OCI-LY7 (cell line): ENCODE data around the gene THYN1. TPM values are rescaled to one million over a fixed set of nuclear protein-coding genes. Genes with fewer than 3 reads are reported as not detected.
A peak's percentile ranks its signal among the peaks of the same experiment; 100 is the strongest.

Source experiments
- BruUV-seq: library from RNA; stranded (reverse); fragments of 400-500 nt; replicated peaks from 2 replicates; lab custom pipeline; 2021; lab: Mats Ljungman, UMichigan
- CTCF ChIA-PET: fragments of 300-600 bp; sonication (Branson Sonifier 250); formaldehyde crosslinking; loops from one replicate; lab custom pipeline; 2022; ENCODE audit warnings: antibody characterized with exemption; ENCODE audit not compliant: unreplicated experiment; lab: Charles Lee
- POLR2A ChIA-PET: fragments of 300-600 bp; sonication (Branson Sonifier 250); formaldehyde crosslinking; loops from one replicate; lab custom pipeline; 2022; ENCODE audit warnings: antibody characterized with exemption; lab: Charles Lee
- DNase-seq: peaks from one replicate; pipeline ENCODE4 v3.0.0-alpha.2; 2015; ENCODE audit warnings: low spot score
- H2AFZ ChIP-seq: fragments of 200-600 bp; sonication (generic), shearing (Covaris generic); 2 replicates; pipeline ENCODE4 v1.6.1; 2014; ENCODE audit warnings: mild to moderate bottlenecking, antibody characterized with exemption, low read length, moderate library complexity
- H3K27ac ChIP-seq: fragments of 200-600 bp; sonication (generic); 2 replicates; pipeline ENCODE4 v1.5.1; 2014; ENCODE audit warnings: mixed run types, low read depth, mild to moderate bottlenecking, moderate library complexity, low read length, inconsistent platforms; ENCODE audit not compliant: poor library complexity, severe bottlenecking
- H3K36me3 ChIP-seq: fragments of 200-600 bp; sonication (generic); 2 replicates; pipeline ENCODE4 v1.6.1; 2014; ENCODE audit warnings: mild to moderate bottlenecking, antibody characterized with exemption, low read length, moderate library complexity, mixed read lengths; ENCODE audit not compliant: insufficient read depth
- H3K4me1 ChIP-seq: fragments of 200-600 bp; sonication (generic); 2 replicates; pipeline ENCODE4 v1.5.1; 2014; ENCODE audit warnings: mild to moderate bottlenecking, low read length; ENCODE audit not compliant: insufficient read depth, poor library complexity, severe bottlenecking
- H3K4me2 ChIP-seq: fragments of 200-600 bp; sonication (generic); 2 replicates; pipeline ENCODE4 v1.6.1; 2014; ENCODE audit warnings: mild to moderate bottlenecking, low read length
- H3K4me3 ChIP-seq: fragments of 200-600 bp; sonication (generic); 2 replicates; pipeline ENCODE4 v1.5.1; 2014; ENCODE audit warnings: mild to moderate bottlenecking, low read depth, low read length; ENCODE audit not compliant: poor library complexity, severe bottlenecking
- H3K79me2 ChIP-seq: fragments of 200-600 bp; sonication (generic); 2 replicates; pipeline ENCODE4 v1.6.1; 2016; ENCODE audit warnings: low read depth, mild to moderate bottlenecking, low read length, moderate library complexity, mixed read lengths; ENCODE audit not compliant: insufficient read depth
- H3K9me2 ChIP-seq: fragments of 200-600 bp; sonication (generic); 2 replicates; pipeline ENCODE4 v1.6.1; 2016; ENCODE audit warnings: mild to moderate bottlenecking, low read length, mixed read lengths; ENCODE audit not compliant: insufficient read depth
- H3K9me3 ChIP-seq: fragments of 200-600 bp; sonication (generic); 2 replicates; pipeline ENCODE4 v1.6.1; 2014; ENCODE audit warnings: mild to moderate bottlenecking, mixed run types, low read length, mixed read lengths
- H4K20me1 ChIP-seq: fragments of 200-600 bp; sonication (generic); 2 replicates; pipeline ENCODE4 v1.6.1; 2014; ENCODE audit warnings: mild to moderate bottlenecking, antibody characterized with exemption, low read length, moderate library complexity, mixed read lengths; ENCODE audit not compliant: insufficient read depth
- CTCF ChIP-seq: fragments of 200-600 bp; sonication (generic); conservative IDR thresholded peaks from 2 replicates; pipeline ENCODE4 v1.5.1; 2014; ENCODE audit warnings: mild to moderate bottlenecking, antibody characterized with exemption, low read length, moderate library complexity, mixed read lengths
- EZH2phosphoT487 ChIP-seq: fragments of 200-600 bp; sonication (generic); IDR thresholded peaks from 2 replicates; pipeline ENCODE4 v1.6.1; 2018; ENCODE audit warnings: low read depth, borderline replicate concordance, mild to moderate bottlenecking, mixed run types, antibody characterized with exemption, low read length, moderate library complexity, mixed read lengths
- intact Hi-C: fragments of 100-400 bp; cut with micrococcal nuclease; formaldehyde crosslinking; loops from one replicate; pipeline ENCODE4 v1.10.0; 2022; ENCODE audit not compliant: unreplicated experiment
- total RNA-seq, 2 experiments: library from RNA; depleted of rRNA in 1 of 2; stranded (reverse); fragments of >200 nt in 1 of 2; shearing (Covaris generic) in 1 of 2; gene quantifications; 2 replicates each; pipeline ENCODE4 v1.2.3, GENCODE V29; 2014 to 2022

The THYN1 gene
- total RNA-seq, 2 experiments from 2014 or later: 51.6 to 101 TPM

GRCh38 chr11:134207538-134208239 lies 45.5 kb downstream of the THYN1 start:
- Histone ChIP-seq H3K4me3 (no peak overlapping the region), H3K79me2 (peaks cover 29% of the 10 kb centered on the region), H4K20me1 (peaks cover 27% of the 10 kb centered on the region; the same call in 1 of the 2 replicates), H2AFZ (no peak overlapping the region), H3K4me2 (no peak overlapping the region), H3K36me3 (peaks cover 99% of the 10 kb centered on the region), H3K4me1 (no peaks in the 10 kb centered on the region), H3K9me3 (no peaks in the 10 kb centered on the region), H3K9me2 (no peaks in the 10 kb centered on the region), H3K27ac (no peak overlapping the region)
- BruUV-seq: no TSS peak
- DNase-seq: peak; percentile 46
- ChIA-PET CTCF (no interaction called here), POLR2A (interaction anchor here (0.6 to 1.4 kb wide), 4 partner anchors 13 to 44 kb away, joined by 3 to 6 read pairs (median 4); partner anchors contain the start of genes NCAPD3 and VPS26B)
- TF ChIP-seq EZH2phosphoT487 (no peak), CTCF (peak; percentile 81)
- intact Hi-C loops: loop anchor here (1.0 kb wide), 1 partner anchor 37 kb away; no protein-coding TSS in a partner anchor

- peaks cover 99% of the 10 kb centered on the region for H3K36me3 ChIP-seq
- ChIA-PET CTCF (no interaction called here), POLR2A (interaction anchor here (1.4 kb wide), 1 partner anchor 18 kb away, joined by 3 read pairs; the partner anchor contains the start of genes NCAPD3 and VPS26B)
- H2AFZ ChIP-seq: no peak overlapping the region
- peaks cover 19% of the 10 kb centered on the region; the same call in 1 of the 2 replicates for H4K20me1 ChIP-seq
- no peaks in the 10 kb centered on the region for H3K9me3 ChIP-seq
- no peak overlapping the region for H3K4me2 ChIP-seq
- intact Hi-C loops: no loop called here
- TF ChIP-seq CTCF (no peak), EZH2phosphoT487 (no peak)
- no peak overlapping the region for H3K4me3 ChIP-seq
- no peaks in the 10 kb centered on the region for H3K9me2 ChIP-seq
- no peak for DNase-seq
- peaks cover 14% of the 10 kb centered on the region for H3K79me2 ChIP-seq
- no TSS peak for BruUV-seq
- H3K27ac ChIP-seq: no peak overlapping the region
- H3K4me1 ChIP-seq: no peaks in the 10 kb centered on the region
Observed at GRCh38 chr11:134206185-134206584, 47.0 kb downstream of the THYN1 start.

- intact Hi-C loops: no loop called here
Observed at GRCh38 chr11:134205729-134206128, 47.4 kb downstream of the THYN1 start.

More at GRCh38 chr11:134205729-134206128, 47.4 kb downstream of the THYN1 start:
- Histone ChIP-seq H3K36me3 (peaks cover 99% of the 10 kb centered on the region), H3K4me1 (no peaks in the 10 kb centered on the region), H3K79me2 (peaks cover 10% of the 10 kb centered on the region), H2AFZ (no peak overlapping the region), H3K9me2 (no peaks in the 10 kb centered on the region), H3K4me2 (no peak overlapping the region), H4K20me1 (peaks cover 18% of the 10 kb centered on the region; the same call in 1 of the 2 replicates), H3K9me3 (no peaks in the 10 kb centered on the region), H3K4me3 (no peak overlapping the region), H3K27ac (no peak overlapping the region)
- DNase-seq: no peak
- no TSS peak for BruUV-seq
- TF ChIP-seq CTCF (no peak), EZH2phosphoT487 (no peak)
- ChIA-PET CTCF (no interaction called here), POLR2A (interaction anchor here (1.4 kb wide), 1 partner anchor 19 kb away, joined by 3 read pairs; the partner anchor contains the start of genes NCAPD3 and VPS26B)
